ENCODE results near the gene KPTN.

DNA sequence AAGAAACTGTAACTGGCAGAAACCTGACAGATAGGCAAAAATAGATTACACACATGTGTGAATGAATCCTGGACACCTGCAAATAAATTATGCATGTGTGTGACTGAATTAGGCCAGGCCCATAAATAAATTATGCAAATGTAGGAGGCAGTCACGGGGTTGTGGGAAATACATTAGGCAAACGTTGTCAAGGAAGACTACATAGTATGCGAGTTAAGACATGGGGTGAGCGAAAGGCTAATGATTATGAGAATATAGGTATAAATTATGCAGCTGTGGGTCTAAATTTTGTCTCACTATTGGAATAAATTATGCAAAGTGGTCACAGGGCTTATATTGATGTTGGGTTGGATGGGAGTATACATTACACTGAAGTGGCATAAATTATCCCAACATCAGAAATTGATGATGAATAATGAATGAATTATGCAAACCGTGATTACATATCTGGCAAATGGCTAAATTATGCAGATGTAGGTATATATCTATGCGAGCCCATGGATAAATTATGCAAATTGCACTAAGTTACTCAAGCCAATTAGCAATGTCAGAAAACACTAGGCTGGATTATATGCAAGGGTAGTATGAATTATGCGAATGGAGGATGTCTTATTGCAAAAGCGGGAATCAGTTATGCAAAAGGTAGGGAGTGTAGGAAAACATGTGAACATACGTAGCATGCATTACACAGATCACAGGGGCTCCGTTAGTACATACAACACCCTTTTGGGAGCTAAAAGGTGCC is 19.2 kb downstream of the KPTN start:
- TF ChIP-seq, protein P1, sequence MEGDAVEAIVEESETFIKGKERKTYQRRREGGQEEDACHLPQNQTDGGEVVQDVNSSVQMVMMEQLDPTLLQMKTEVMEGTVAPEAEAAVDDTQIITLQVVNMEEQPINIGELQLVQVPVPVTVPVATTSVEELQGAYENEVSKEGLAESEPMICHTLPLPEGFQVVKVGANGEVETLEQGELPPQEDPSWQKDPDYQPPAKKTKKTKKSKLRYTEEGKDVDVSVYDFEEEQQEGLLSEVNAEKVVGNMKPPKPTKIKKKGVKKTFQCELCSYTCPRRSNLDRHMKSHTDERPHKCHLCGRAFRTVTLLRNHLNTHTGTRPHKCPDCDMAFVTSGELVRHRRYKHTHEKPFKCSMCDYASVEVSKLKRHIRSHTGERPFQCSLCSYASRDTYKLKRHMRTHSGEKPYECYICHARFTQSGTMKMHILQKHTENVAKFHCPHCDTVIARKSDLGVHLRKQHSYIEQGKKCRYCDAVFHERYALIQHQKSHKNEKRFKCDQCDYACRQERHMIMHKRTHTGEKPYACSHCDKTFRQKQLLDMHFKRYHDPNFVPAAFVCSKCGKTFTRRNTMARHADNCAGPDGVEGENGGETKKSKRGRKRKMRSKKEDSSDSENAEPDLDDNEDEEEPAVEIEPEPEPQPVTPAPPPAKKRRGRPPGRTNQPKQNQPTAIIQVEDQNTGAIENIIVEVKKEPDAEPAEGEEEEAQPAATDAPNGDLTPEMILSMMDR (optimal IDR thresholded peaks at IDR 0.05 in 1 of 3, IDR thresholded peaks at IDR 0.05 in 1 of 3, conservative IDR thresholded peaks at IDR 0.05 in 1 of 3; ENCODE audit: extremely low read depth in 1 of 3, insufficient read depth in 2 of 3, low read length in 3 of 3), result no peak
- no peak for TF ChIP-seq EZH2 (IDR thresholded peaks at IDR 0.05; ENCODE audit: low read length)
